Erythroblast (primary cell): ENCODE results near the gene PDE8B.

ENCODE experiments used
- GATA1 ChIP-seq: IDR thresholded peaks from 2 replicates; pipeline ENCODE4 v1.6.1; 2011; ENCODE audit warnings: low read depth, mild to moderate bottlenecking, control low read depth, low read length, moderate library complexity
- POLR2A ChIP-seq: IDR thresholded peaks from 2 replicates; pipeline ENCODE4 v1.6.1; 2011; ENCODE audit warnings: mild to moderate bottlenecking, low read length

DNA sequence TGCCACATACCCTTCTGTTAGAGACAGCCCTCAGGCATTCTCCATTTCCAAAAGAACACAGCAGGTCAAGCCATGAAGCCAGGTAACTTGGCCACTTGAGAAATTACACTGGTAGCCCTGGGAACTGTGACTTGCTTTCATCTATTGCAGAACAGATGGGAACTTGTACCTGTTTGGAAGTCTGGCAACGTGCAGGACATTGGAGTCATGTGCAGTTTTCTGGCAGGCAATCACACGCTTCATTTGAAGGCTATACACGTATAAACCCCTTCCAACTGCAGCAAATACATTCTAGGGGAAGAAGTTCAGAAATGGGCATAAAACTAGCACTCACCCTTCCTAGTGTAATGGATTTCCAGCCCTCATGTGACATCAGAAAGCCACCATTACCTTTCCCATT lies 227.6 kb downstream of the PDE8B start:
- no peak for TF ChIP-seq POLR2A
- no peak for TF ChIP-seq GATA1
